ENCODE results near the gene CTNNB1. TPM values are rescaled to one million over a fixed set of nuclear protein-coding genes. Genes with fewer than 3 reads are reported as not detected.

CTNNB1 gene
- total and polyA plus RNA-seq, 2 experiments from 2014 or later = 89.4 to 566 TPM

DNA sequence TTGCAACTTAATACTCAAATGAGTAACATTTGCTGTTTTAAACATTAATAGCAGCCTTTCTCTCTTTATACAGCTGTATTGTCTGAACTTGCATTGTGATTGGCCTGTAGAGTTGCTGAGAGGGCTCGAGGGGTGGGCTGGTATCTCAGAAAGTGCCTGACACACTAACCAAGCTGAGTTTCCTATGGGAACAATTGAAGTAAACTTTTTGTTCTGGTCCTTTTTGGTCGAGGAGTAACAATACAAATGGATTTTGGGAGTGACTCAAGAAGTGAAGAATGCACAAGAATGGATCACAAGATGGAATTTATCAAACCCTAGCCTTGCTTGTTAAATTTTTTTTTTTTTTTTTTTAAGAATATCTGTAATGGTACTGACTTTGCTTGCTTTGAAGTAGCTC is 40.3 kb downstream of the CTNNB1 start:
- Histone ChIP-seq H3K4me3 (no peak overlapping the region), H3F3A (replicated peaks; ENCODE audit: low read depth) (no peaks in the 10 kb centered on the region; the same call in 1 of the 2 replicates), H2AFZ (no peak overlapping the region), H3K79me2 (replicated peaks; ENCODE audit: insufficient read depth) (no peaks in the 10 kb centered on the region; the same call in none of the 2 replicates), H3K9me2 (ENCODE audit: insufficient read depth) (no peaks in the 10 kb centered on the region), H3K36me3 (ENCODE audit: insufficient read depth) (peaks cover 47% of the 10 kb centered on the region), H3K27ac (ENCODE audit: low read depth) (no peak overlapping the region), H3K4me1 (ENCODE audit: insufficient read depth) (peaks cover 16% of the 10 kb centered on the region), H3K4me2 (no peak overlapping the region), H4K20me1 (replicated peaks; ENCODE audit: insufficient read depth) (peaks cover 6% of the 10 kb centered on the region; the same call in 1 of the 2 replicates), H3K27me3 (ENCODE audit: insufficient read depth) (no peaks in the 10 kb centered on the region)
- H3K36me3 Mint-ChIP-seq (ENCODE audit: low read depth) = peaks cover 75% of the 10 kb centered on the region
- peaks cover 18% of the 10 kb centered on the region for H3K4me1 Mint-ChIP-seq
- no peak for ATAC-seq
- no peak overlapping the region for H3K27ac Mint-ChIP-seq
- H3K27me3 Mint-ChIP-seq (ENCODE audit: insufficient read depth, low read depth, poor library complexity) = peaks cover 6% of the 10 kb centered on the region
- no peak overlapping the region for H3K4me3 Mint-ChIP-seq
- TF ChIP-seq, protein P1, sequence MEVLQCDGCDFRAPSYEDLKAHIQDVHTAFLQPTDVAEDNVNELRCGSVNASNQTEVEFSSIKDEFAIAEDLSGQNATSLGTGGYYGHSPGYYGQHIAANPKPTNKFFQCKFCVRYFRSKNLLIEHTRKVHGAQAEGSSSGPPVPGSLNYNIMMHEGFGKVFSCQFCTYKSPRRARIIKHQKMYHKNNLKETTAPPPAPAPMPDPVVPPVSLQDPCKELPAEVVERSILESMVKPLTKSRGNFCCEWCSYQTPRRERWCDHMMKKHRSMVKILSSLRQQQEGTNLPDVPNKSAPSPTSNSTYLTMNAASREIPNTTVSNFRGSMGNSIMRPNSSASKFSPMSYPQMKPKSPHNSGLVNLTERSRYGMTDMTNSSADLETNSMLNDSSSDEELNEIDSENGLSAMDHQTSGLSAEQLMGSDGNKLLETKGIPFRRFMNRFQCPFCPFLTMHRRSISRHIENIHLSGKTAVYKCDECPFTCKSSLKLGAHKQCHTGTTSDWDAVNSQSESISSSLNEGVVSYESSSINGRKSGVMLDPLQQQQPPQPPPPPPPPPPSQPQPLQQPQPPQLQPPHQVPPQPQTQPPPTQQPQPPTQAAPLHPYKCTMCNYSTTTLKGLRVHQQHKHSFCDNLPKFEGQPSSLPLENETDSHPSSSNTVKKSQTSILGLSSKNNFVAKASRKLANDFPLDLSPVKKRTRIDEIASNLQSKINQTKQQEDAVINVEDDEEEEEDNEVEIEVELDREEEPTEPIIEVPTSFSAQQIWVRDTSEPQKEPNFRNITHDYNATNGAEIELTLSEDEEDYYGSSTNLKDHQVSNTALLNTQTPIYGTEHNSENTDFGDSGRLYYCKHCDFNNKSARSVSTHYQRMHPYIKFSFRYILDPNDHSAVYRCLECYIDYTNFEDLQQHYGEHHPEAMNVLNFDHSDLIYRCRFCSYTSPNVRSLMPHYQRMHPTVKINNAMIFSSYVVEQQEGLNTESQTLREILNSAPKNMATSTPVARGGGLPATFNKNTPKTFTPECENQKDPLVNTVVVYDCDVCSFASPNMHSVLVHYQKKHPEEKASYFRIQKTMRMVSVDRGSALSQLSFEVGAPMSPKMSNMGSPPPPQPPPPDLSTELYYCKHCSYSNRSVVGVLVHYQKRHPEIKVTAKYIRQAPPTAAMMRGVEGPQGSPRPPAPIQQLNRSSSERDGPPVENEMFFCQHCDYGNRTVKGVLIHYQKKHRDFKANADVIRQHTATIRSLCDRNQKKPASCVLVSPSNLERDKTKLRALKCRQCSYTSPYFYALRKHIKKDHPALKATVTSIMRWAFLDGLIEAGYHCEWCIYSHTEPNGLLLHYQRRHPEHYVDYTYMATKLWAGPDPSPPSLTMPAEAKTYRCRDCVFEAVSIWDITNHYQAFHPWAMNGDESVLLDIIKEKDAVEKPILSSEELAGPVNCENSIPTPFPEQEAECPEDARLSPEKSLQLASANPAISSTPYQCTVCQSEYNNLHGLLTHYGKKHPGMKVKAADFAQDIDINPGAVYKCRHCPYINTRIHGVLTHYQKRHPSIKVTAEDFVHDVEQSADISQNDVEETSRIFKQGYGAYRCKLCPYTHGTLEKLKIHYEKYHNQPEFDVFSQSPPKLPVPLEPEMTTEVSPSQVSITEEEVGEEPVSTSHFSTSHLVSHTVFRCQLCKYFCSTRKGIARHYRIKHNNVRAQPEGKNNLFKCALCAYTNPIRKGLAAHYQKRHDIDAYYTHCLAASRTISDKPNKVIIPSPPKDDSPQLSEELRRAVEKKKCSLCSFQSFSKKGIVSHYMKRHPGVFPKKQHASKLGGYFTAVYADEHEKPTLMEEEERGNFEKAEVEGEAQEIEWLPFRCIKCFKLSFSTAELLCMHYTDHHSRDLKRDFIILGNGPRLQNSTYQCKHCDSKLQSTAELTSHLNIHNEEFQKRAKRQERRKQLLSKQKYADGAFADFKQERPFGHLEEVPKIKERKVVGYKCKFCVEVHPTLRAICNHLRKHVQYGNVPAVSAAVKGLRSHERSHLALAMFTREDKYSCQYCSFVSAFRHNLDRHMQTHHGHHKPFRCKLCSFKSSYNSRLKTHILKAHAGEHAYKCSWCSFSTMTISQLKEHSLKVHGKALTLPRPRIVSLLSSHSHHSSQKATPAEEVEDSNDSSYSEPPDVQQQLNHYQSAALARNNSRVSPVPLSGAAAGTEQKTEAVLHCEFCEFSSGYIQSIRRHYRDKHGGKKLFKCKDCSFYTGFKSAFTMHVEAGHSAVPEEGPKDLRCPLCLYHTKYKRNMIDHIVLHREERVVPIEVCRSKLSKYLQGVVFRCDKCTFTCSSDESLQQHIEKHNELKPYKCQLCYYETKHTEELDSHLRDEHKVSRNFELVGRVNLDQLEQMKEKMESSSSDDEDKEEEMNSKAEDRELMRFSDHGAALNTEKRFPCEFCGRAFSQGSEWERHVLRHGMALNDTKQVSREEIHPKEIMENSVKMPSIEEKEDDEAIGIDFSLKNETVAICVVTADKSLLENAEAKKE (CRISPR knock-in tag; IDR thresholded peaks at IDR 0.05) = no peak
- TF ChIP-seq, protein P2, sequence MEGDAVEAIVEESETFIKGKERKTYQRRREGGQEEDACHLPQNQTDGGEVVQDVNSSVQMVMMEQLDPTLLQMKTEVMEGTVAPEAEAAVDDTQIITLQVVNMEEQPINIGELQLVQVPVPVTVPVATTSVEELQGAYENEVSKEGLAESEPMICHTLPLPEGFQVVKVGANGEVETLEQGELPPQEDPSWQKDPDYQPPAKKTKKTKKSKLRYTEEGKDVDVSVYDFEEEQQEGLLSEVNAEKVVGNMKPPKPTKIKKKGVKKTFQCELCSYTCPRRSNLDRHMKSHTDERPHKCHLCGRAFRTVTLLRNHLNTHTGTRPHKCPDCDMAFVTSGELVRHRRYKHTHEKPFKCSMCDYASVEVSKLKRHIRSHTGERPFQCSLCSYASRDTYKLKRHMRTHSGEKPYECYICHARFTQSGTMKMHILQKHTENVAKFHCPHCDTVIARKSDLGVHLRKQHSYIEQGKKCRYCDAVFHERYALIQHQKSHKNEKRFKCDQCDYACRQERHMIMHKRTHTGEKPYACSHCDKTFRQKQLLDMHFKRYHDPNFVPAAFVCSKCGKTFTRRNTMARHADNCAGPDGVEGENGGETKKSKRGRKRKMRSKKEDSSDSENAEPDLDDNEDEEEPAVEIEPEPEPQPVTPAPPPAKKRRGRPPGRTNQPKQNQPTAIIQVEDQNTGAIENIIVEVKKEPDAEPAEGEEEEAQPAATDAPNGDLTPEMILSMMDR (conservative IDR thresholded peaks at IDR 0.05; ENCODE audit: low read depth in 2 of 2) = no peak
- no peak for TF ChIP-seq EZH2 (IDR thresholded peaks at IDR 0.05; ENCODE audit: low read depth, unreplicated experiment)
- no peak for TF ChIP-seq EZH2phosphoT487 (IDR thresholded peaks at IDR 0.05; ENCODE audit: unreplicated experiment)
- TF ChIP-seq, protein P3, sequence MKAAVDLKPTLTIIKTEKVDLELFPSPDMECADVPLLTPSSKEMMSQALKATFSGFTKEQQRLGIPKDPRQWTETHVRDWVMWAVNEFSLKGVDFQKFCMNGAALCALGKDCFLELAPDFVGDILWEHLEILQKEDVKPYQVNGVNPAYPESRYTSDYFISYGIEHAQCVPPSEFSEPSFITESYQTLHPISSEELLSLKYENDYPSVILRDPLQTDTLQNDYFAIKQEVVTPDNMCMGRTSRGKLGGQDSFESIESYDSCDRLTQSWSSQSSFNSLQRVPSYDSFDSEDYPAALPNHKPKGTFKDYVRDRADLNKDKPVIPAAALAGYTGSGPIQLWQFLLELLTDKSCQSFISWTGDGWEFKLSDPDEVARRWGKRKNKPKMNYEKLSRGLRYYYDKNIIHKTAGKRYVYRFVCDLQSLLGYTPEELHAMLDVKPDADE (IDR thresholded peaks at IDR 0.05) = no peak
- no peak for TF ChIP-seq POLR2AphosphoS5 (IDR thresholded peaks at IDR 0.05; ENCODE audit: low read depth)
- TF ChIP-seq STAT1 (IDR thresholded peaks at IDR 0.05; ENCODE audit: unreplicated experiment) = no peak
- TF ChIP-seq ZNF331 (CRISPR knock-in tag; IDR thresholded peaks at IDR 0.05; ENCODE audit: low read depth) = no peak
- TF ChIP-seq, protein P4, sequence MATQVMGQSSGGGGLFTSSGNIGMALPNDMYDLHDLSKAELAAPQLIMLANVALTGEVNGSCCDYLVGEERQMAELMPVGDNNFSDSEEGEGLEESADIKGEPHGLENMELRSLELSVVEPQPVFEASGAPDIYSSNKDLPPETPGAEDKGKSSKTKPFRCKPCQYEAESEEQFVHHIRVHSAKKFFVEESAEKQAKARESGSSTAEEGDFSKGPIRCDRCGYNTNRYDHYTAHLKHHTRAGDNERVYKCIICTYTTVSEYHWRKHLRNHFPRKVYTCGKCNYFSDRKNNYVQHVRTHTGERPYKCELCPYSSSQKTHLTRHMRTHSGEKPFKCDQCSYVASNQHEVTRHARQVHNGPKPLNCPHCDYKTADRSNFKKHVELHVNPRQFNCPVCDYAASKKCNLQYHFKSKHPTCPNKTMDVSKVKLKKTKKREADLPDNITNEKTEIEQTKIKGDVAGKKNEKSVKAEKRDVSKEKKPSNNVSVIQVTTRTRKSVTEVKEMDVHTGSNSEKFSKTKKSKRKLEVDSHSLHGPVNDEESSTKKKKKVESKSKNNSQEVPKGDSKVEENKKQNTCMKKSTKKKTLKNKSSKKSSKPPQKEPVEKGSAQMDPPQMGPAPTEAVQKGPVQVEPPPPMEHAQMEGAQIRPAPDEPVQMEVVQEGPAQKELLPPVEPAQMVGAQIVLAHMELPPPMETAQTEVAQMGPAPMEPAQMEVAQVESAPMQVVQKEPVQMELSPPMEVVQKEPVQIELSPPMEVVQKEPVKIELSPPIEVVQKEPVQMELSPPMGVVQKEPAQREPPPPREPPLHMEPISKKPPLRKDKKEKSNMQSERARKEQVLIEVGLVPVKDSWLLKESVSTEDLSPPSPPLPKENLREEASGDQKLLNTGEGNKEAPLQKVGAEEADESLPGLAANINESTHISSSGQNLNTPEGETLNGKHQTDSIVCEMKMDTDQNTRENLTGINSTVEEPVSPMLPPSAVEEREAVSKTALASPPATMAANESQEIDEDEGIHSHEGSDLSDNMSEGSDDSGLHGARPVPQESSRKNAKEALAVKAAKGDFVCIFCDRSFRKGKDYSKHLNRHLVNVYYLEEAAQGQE (IDR thresholded peaks at IDR 0.05; ENCODE audit: unreplicated experiment) = no peak
- TF ChIP-seq JUNB (IDR thresholded peaks at IDR 0.05; ENCODE audit: unreplicated experiment) = no peak
- TF ChIP-seq CREB1 (CRISPR knock-in tag; IDR thresholded peaks at IDR 0.05; ENCODE audit: low read depth) = no peak
- no peak for TF ChIP-seq ZNF114 (CRISPR knock-in tag; IDR thresholded peaks at IDR 0.05)
- TF ChIP-seq NANOG (IDR thresholded peaks at IDR 0.05; ENCODE audit: borderline replicate concordance) = no peak
- DNase-seq (ENCODE audit: low spot score) = no peak
- no peaks in the 10 kb centered on the region for H3K9me3 Mint-ChIP-seq
